ENCODE measurements around the gene ANKRD34B. TPM values are rescaled to one million over a fixed set of nuclear protein-coding genes. Genes with fewer than 3 reads are reported as not detected.
"Not testable (repeated sequence)": the region's sequence is repeated elsewhere in the genome, so short reads cannot be mapped to it uniquely, and the experiment has no call there.

Gene ANKRD34B
- total RNA-seq, 1 experiment from 2014 or later: 0.03 TPM

DNA sequence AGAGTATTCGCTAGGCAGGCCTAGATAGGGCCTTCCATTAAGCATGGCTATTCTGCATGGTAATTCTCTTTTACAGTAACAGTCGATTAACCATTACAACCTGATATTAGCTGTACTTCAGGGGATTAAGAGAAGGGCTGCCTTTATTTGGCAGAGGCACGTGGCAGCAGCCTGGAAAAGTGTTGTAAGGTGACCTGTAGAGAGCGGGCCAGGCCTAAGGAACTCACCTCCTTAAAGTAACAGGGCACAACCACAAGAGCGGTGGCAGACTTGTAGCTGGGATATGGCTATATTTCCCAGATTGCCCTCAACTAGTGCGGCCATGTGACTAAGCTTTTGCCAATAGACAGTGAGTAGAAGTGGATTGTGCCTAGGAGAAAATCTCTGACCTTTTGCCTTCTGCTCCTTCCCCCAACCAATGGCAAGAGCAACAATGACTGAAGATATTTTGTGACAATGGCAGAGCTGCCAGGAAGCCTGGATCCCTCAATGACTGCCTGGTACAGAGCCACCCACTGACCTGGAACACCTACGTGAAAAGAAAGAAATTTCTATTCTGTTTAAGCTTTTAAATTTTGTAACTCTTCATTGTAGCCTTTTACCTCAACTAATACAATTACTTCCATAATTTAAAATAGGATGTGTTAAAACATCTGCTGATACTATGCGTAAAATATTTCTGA, 18.9 kb upstream of the ANKRD34B start:
- no peak for DNase-seq
- no peak overlapping the region for H3K4me3 ChIP-seq (ENCODE audit: insufficient read depth, low read depth, low read length)
- H3K27me3 ChIP-seq (ENCODE audit: control insufficient read depth, insufficient read depth, low read length): no peaks in the 10 kb centered on the region
- H3K36me3 ChIP-seq (replicated peaks; ENCODE audit: control insufficient read depth, insufficient read depth, low read length): no peaks in the 10 kb centered on the region

DNA sequence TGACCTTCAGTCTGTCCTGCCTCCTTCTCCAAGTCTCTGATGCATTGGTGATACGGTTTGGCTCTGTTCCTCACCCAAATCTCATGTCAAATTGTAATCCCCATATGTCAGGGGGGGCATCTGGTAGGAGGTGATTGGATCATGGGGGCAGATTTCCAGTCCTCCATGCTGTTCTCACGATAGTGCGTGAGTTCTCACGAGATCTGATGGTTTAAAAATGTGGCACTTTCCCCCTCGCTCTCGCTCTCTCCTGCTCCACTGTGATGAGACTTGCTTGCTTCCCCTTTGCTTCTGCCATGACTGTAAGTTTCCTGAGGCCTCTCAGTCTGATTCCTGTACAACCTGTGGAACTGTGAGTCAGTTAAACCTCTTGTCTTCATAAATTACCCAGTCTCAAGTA, 14.7 kb upstream of the ANKRD34B start:
- H3K4me3 ChIP-seq (ENCODE audit: insufficient read depth, low read depth, low read length): no peak overlapping the region
- no peaks in the 10 kb centered on the region for H3K36me3 ChIP-seq (replicated peaks; ENCODE audit: control insufficient read depth, insufficient read depth, low read length)
- DNase-seq: no peak
- H3K27me3 ChIP-seq (ENCODE audit: control insufficient read depth, insufficient read depth, low read length): no peaks in the 10 kb centered on the region

DNA sequence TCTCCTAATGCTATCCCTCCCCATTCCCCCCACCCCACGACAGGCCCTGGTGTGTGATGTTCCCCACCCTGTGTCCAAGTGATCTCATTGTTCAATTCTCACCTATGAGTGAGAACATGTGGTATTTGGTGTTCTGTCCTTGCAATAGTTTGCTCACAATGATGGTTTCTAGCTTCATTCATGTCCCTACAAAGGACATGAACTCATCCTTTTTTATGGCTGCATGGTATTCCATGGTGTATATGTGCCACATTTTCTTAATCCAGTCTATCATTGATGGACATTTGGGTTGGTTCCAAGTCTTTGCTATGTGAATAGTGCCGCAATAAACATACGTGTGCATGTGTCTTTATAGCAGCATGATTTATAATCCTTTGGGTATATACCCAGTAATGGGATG, 10.2 kb upstream of the ANKRD34B start:
- H3K4me3 ChIP-seq (ENCODE audit: insufficient read depth, low read depth, low read length); H3K27me3 ChIP-seq (ENCODE audit: control insufficient read depth, insufficient read depth, low read length); DNase-seq; H3K36me3 ChIP-seq (replicated peaks; ENCODE audit: control insufficient read depth, insufficient read depth, low read length): not testable (repeated sequence)

DNA sequence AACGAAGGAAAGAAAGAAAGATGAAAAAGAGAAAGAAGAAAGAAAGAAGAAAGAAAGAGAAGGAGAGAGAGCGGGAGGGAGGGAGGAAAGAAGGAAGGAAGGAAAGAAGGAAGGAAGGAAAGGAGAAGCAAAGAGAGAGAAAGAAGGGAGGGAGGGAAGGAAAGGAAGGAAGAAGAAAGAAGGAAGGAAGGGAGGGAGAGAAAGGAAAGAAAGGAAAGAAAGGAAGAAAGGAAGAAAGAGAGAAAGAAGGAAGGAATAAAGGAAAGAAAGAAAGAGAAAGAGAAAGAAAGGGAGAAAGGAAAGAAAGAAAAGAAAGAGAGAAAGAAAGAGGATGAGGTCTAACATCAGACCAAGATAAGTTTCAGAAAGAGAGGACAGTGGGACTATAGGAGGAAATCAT, 9.0 kb upstream of the ANKRD34B start:
- no peak for DNase-seq
- H3K27me3 ChIP-seq (ENCODE audit: control insufficient read depth, insufficient read depth, low read length): peaks cover 2% of the 10 kb centered on the region; the same call in 1 of the 2 replicates
- no peak overlapping the region for H3K4me3 ChIP-seq (ENCODE audit: insufficient read depth, low read depth, low read length)
- no peaks in the 10 kb centered on the region for H3K36me3 ChIP-seq (replicated peaks; ENCODE audit: control insufficient read depth, insufficient read depth, low read length)

DNA sequence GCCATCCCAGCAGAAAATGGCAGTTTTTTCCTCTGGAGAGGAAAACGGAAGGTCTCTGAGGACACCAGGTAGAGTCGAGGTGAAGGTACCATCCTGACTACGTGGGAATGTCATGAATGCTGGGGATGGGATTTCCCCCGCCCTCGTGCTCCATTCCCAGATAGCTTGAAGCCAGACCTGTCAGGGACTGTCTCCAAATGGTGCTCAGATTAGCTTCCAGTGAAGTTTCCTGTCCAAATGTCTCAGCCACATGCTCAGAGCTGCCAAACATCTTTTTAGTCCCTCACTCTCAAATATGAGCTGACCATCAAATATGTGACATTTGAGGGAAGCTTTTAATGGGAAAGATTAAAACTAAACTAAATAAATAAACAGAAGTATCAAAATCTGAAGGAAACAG, 7.6 kb upstream of the ANKRD34B start:
- H3K36me3 ChIP-seq (replicated peaks; ENCODE audit: control insufficient read depth, insufficient read depth, low read length): no peaks in the 10 kb centered on the region
- peaks cover 4% of the 10 kb centered on the region; the same call in 1 of the 2 replicates for H3K27me3 ChIP-seq (ENCODE audit: control insufficient read depth, insufficient read depth, low read length)
- H3K4me3 ChIP-seq (ENCODE audit: insufficient read depth, low read depth, low read length): no peak overlapping the region
- DNase-seq: no peak

DNA sequence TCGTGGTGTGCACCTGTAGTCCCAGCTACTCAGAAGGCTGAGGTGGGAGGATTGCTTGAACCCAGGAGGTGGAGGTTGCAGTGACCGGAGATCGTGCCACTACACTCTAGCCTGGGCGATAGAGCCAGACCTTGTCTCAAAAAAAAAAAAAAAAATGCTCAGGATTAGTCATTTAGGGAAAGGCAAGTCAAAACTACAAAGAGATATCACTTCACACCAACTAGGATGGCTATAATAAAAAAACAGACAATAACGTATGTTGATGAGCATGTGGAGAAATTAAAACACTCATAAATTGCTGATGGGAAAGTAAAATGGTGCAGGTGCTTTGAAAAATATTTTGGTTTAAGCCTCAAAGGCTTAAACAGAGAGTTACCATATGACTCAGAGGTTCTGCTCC, 6.3 kb upstream of the ANKRD34B start:
- Histone ChIP-seq H3K27me3 (ENCODE audit: control insufficient read depth, insufficient read depth, low read length) (peaks cover 10% of the 10 kb centered on the region; the same call in 1 of the 2 replicates), H3K4me3 (ENCODE audit: insufficient read depth, low read depth, low read length) (no peak overlapping the region), H3K36me3 (replicated peaks; ENCODE audit: control insufficient read depth, insufficient read depth, low read length) (no peaks in the 10 kb centered on the region)
- no peak for DNase-seq

DNA sequence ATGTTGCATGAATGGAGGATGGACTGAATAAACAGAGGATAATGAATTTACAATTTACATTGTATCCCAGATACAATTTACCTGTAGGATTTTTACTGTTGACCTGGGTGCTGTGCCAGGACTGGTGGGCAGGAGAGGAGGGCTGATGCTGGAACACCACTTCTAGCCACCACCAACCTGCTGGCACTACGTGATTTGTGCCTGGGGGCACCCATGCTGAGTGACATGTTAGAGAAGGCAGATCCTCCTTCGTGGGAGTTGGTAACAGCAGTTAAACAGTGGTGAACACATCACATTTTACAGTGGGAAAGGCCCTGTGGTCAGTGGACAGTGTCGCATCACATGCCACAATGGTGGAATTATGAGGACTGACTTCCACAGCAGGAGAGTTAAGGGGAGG, 3.0 kb upstream of the ANKRD34B start:
- Histone ChIP-seq H3K27me3 (ENCODE audit: control insufficient read depth, insufficient read depth, low read length) (peaks cover 39% of the 10 kb centered on the region), H3K36me3 (replicated peaks; ENCODE audit: control insufficient read depth, insufficient read depth, low read length) (no peaks in the 10 kb centered on the region), H3K4me3 (ENCODE audit: insufficient read depth, low read depth, low read length) (no peak overlapping the region)
- no peak for DNase-seq

DNA sequence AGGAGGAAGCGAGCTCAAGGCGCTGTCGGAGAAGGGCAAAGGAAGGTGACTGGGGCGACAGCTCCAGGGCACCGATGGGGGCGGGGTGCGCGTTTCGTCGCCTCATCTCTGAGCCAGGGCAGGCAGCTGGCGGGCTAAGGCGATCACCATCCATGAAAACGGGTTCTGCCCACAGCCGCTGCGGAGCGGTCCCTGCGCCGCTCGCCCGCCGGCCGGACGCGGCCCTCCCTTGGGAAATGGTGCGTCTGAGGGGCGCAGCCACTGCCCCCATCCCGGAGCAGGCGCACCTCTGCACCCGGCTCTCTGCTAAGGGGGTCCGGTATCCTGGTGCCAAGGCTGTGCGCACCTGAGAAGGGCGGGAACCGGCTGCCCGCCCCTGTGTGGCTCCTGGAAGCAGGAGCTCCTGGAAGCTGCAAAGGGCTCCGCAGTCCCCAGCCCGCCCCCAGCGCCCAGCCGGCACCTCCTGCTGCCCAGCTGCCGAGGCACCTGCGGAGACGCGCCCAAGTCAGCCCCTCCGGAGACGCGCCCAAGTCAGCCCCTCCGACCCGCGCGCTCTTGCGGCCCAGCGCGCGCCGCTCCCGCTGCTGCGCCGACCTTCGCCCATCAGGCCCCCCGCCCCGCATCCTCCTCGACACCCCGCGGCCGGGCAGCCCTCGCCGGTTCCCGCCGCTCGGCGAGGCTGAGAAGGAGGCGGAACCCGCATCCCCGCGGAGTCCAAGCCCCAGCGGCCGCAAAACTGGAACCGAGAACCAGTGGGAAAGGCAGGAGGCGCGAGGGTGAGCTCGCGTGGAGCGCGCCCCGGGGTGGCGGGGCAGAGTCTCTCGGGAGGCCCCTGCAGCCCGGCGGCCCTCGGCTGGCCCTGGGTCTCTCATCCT, 757 bp downstream of the ANKRD34B start:
- H3K4me3 ChIP-seq (ENCODE audit: insufficient read depth, low read depth, low read length): peak overlapping the region; percentile 53
- H3K27me3 ChIP-seq (ENCODE audit: control insufficient read depth, insufficient read depth, low read length): peaks cover 57% of the 10 kb centered on the region
- H3K36me3 ChIP-seq (replicated peaks; ENCODE audit: control insufficient read depth, insufficient read depth, low read length): no peaks in the 10 kb centered on the region
- peak; percentile 77 for DNase-seq

DNA sequence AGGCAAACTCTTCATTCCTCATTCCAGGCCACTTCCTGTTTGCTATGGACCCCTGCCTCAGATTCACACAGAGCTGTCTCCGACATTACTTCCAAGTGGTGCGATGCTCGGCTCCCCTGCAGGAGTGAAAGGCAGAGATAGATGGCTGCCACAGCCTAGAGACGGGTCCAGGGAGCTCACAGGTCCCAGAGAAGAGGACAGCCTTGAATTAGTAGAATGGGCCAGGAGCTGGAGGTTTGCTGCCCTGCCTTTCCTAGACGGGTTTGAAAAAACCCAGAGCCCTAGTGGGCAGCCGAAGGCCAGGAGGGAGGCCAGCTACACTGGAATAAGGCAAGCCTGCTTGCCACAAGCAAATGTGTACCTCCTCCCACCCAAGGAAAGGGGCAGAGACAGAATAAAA, 1.8 kb downstream of the ANKRD34B start:
- Histone ChIP-seq H3K4me3 (ENCODE audit: insufficient read depth, low read depth, low read length) (no peak overlapping the region), H3K27me3 (ENCODE audit: control insufficient read depth, insufficient read depth, low read length) (peaks cover 63% of the 10 kb centered on the region), H3K36me3 (replicated peaks; ENCODE audit: control insufficient read depth, insufficient read depth, low read length) (no peaks in the 10 kb centered on the region)
- no peak for DNase-seq

DNA sequence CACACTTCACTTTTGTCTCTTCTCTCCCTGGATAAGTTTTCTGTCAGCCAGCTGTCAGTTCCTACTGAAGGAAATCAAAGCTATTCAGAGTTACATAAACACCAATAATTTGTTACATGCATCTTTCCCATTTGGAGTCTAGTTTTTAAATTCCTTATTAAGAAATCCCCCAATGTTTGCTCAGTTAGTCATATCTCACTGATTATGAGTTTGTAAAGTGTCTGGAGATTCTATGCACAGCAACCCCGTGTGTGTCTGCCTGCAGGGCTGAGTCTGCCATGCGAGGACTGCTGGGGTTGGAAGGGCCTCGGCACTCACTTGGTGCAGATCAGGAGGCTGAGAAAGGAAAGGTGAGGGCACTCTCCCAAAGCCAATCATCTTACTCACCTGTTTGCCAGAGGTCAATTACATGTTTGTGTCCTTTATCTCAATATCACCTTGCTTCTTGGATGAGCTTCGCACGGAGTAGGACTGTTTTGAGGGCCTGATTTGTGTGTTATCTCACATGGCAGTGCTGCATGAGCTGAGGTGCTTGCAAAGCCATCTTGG, 3.3 kb downstream of the ANKRD34B start:
- Histone ChIP-seq H3K27me3 (ENCODE audit: control insufficient read depth, insufficient read depth, low read length) (peaks cover 61% of the 10 kb centered on the region), H3K36me3 (replicated peaks; ENCODE audit: control insufficient read depth, insufficient read depth, low read length) (no peaks in the 10 kb centered on the region), H3K4me3 (ENCODE audit: insufficient read depth, low read depth, low read length) (no peak overlapping the region)
- no peak for DNase-seq

DNA sequence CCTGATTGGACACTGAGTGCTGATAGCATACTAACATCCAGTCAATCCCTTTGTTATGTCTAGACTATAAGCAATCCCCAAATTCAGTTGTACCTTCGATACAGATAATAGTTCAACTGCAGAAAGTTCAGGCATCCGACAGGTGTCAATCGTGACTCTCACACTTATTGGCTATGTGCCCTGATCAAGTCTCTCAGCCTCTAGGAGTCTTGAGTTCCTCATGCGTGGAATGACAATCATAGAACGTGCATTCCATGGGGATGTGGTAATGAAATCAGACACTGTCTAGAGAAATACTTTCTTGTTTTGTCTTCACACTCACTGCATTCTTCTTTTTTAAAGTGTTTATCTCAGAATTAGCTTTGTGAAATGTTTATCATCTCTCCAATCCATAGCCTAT, 4.8 kb downstream of the ANKRD34B start:
- Histone ChIP-seq H3K36me3 (replicated peaks; ENCODE audit: control insufficient read depth, insufficient read depth, low read length) (no peaks in the 10 kb centered on the region), H3K4me3 (ENCODE audit: insufficient read depth, low read depth, low read length) (no peak overlapping the region), H3K27me3 (ENCODE audit: control insufficient read depth, insufficient read depth, low read length) (peaks cover 52% of the 10 kb centered on the region)
- DNase-seq: no peak

DNA sequence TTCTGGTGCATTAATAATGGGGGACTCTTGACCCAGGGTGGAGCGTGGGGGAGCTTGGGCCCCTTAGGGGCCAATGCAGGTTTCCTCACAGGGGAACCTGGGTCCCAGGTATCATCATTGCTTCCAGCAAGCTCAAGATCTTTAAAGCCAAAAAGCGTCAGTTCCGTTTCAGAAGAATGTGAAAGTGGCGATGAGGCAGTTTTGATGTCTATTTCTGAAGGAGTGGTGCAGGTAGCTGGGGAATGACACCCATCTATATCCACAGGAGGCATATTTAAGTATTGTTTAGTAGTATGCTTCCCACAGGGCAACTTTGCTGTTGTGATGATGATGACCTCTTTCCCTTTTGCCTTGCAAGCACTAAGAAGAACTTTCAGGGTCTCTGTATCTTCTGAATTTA, 10.8 kb downstream of the ANKRD34B start:
- Histone ChIP-seq H3K36me3 (replicated peaks; ENCODE audit: control insufficient read depth, insufficient read depth, low read length) (no peaks in the 10 kb centered on the region), H3K27me3 (ENCODE audit: control insufficient read depth, insufficient read depth, low read length) (peaks cover 18% of the 10 kb centered on the region; the same call in 1 of the 2 replicates), H3K4me3 (ENCODE audit: insufficient read depth, low read depth, low read length) (no peak overlapping the region)
- no peak for DNase-seq

DNA sequence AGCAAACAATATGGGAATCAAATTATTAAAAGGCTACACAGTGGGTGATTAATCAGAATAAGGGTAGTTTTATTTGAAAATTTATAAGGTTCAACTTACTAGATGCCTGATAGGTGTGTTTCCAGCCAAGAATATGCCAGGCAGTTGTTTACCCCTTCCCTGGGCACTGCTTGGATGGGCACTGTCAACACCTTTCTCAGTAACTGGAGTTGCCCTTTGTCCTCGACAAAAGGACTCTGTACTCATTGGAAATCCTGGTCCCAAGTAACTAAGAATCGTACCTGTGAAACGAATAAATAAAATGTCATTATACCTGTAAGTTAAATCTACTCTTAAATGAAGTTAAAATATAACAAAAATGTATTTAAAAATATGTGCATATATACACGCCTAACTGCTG, 15.0 kb downstream of the ANKRD34B start:
- Histone ChIP-seq H3K27me3 (ENCODE audit: control insufficient read depth, insufficient read depth, low read length) (peaks cover 11% of the 10 kb centered on the region; the same call in 1 of the 2 replicates), H3K36me3 (replicated peaks; ENCODE audit: control insufficient read depth, insufficient read depth, low read length) (no peaks in the 10 kb centered on the region), H3K4me3 (ENCODE audit: insufficient read depth, low read depth, low read length) (no peak overlapping the region)
- no peak for DNase-seq

DNA sequence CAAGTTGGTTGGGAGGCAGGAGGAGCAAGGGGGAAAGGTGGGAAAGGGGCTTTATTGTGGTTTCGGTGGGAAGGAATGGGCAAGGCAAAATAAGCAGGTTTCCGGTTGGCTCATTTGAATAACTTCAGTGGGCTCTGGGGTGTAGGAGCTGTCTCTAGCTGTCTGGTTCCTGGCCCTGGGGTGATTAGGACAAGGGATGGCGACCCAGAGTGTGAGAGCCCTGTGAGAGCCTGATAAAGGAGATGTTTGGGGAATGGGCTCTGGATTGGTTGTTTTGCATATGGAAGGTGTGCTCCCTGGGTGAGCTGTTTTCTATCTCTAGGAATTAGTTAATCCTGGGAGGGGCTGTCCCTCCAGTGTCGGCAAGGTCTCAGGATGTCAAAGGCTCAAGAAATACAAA, 15.4 kb downstream of the ANKRD34B start:
- Histone ChIP-seq H3K36me3 (replicated peaks; ENCODE audit: control insufficient read depth, insufficient read depth, low read length) (no peaks in the 10 kb centered on the region), H3K4me3 (ENCODE audit: insufficient read depth, low read depth, low read length) (no peak overlapping the region), H3K27me3 (ENCODE audit: control insufficient read depth, insufficient read depth, low read length) (peaks cover 11% of the 10 kb centered on the region; the same call in 1 of the 2 replicates)
- DNase-seq: peak; percentile 61

DNA sequence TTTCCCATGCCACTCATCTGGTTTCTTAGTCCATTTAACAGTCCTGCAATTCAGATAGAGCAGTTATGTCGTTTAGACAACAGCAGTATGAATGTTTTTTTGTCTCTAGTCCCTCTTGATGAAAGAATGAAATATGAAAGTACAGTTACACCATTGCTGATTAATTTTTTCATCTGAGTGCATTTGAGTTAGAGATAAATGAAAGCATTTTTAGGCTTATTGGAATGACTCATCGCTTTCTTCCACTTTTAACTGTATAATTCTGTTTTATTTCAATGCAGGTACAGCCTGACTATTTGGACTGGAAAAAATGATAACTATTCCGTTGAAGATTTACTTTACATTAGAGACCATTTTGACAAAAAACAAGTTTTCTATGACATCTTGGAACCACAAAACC, 28.7 kb downstream of the ANKRD34B start:
- no peaks in the 10 kb centered on the region for H3K27me3 ChIP-seq (ENCODE audit: control insufficient read depth, insufficient read depth, low read length)
- no peak overlapping the region for H3K4me3 ChIP-seq (ENCODE audit: insufficient read depth, low read depth, low read length)
- DNase-seq: no peak
- no peaks in the 10 kb centered on the region for H3K36me3 ChIP-seq (replicated peaks; ENCODE audit: control insufficient read depth, insufficient read depth, low read length)
